ENCODE data around the gene C16orf87. TPM values are rescaled to one million over a fixed set of nuclear protein-coding genes. Genes with fewer than 3 reads are reported as not detected.

Gene C16orf87
- total RNA-seq, 1 experiment from 2014 or later, result 22.5 TPM

DNA sequence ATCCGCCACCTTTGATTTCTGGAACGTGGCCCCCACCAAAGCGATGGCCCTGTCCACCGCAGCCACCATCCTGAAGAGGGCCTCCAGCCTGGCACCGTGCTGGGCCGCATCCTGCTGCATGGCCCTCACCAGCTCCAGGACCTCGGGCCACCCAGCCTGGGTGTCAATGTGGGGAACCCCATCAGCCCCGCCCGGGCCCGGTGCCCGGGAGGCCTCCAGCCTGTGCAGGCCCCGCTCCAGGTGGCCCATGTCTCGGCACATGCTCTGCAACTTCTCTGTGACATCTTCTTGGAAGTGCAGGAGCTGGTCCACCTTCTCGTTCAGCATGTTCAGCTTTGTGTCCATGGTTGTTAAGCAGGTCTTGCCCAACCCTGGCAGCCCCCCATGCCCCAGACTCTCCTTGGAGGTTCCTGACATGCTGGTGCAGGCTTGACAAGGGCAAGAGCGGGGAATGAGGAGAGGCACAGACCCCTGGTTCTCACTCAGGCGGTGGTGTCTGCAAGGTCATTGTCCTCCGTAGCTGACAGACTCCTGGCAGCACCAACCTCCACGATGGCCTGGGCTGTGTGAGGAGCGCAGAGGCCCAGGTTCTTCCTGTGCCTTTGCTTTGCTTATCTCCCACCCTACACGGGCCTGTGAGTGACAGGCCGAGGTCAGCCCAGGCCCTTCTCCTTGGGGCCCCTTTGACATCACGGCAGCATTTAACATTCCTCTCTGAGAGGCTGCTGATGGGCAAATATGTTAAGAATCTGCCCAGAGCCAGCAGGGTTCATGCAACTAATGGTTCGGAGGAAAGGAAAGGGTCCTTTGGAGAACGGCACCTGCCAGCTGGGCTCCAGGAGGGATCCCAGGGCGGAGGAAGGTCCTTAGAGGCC lies 83.0 kb downstream of the C16orf87 start, which contains the start of gene MYLK3 (continued):
- TF ChIP-seq ERG (CRISPR knock-in tag; IDR thresholded peaks at IDR 0.05) (no peak), E2F1 (CRISPR knock-in tag; IDR thresholded peaks at IDR 0.05) (no peak), MLX (CRISPR knock-in tag; IDR thresholded peaks at IDR 0.05) (no peak)
- TF ChIP-seq, protein P1, sequence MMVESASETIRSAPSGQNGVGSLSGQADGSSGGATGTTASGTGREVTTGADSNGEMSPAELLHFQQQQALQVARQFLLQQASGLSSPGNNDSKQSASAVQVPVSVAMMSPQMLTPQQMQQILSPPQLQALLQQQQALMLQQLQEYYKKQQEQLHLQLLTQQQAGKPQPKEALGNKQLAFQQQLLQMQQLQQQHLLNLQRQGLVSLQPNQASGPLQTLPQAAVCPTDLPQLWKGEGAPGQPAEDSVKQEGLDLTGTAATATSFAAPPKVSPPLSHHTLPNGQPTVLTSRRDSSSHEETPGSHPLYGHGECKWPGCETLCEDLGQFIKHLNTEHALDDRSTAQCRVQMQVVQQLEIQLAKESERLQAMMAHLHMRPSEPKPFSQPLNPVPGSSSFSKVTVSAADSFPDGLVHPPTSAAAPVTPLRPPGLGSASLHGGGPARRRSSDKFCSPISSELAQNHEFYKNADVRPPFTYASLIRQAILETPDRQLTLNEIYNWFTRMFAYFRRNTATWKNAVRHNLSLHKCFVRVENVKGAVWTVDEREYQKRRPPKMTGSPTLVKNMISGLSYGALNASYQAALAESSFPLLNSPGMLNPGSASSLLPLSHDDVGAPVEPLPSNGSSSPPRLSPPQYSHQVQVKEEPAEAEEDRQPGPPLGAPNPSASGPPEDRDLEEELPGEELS (CRISPR knock-in tag; IDR thresholded peaks at IDR 0.05), result no peak

GRCh38 chr16:46746821-46747776 lies 83.9 kb downstream of the C16orf87 start:
- no peak; the same call in 1 of the 2 replicates for ATAC-seq
- no peaks in the 10 kb centered on the region for H3K9me3 Mint-ChIP-seq

More at GRCh38 chr16:46746821-46747776, 83.9 kb downstream of the C16orf87 start:
- H3K27me3 Mint-ChIP-seq (ENCODE audit: low read depth), result no peaks in the 10 kb centered on the region
- no peak for DNase-seq (ENCODE audit: low spot score)
- H3K36me3 Mint-ChIP-seq, result no peaks in the 10 kb centered on the region
- POLR2A ChIA-PET, result interaction anchor here (0.5 to 1.3 kb wide), 2 partner anchors 35 to 43 kb away, joined by 3 to 4 read pairs; no protein-coding TSS in a partner anchor
- H3K27ac Mint-ChIP-seq, result no peak overlapping the region
- peaks cover 32% of the 10 kb centered on the region for H3K4me1 Mint-ChIP-seq
- H3K4me3 Mint-ChIP-seq, result no peak overlapping the region
- CTCF ChIA-PET, result interaction anchor here (1.1 to 1.9 kb wide), 4 partner anchors 16 to 161 kb away, joined by 3 to 6 read pairs (median 4); no protein-coding TSS in a partner anchor
- TF ChIP-seq ERG (CRISPR knock-in tag; IDR thresholded peaks at IDR 0.05), result no peak
- TF ChIP-seq GABPB1 (CRISPR knock-in tag; IDR thresholded peaks at IDR 0.05), result 0 out of 2 replicates have a peak, but pooled peaks have one; percentile 32
- TF ChIP-seq GTF2I (CRISPR knock-in tag; conservative IDR thresholded peaks at IDR 0.05), result no peak

Other genes starting within 250 kb of the C16orf87 start
- gene SHCBP1, start 209.8 kb downstream of the C16orf87 start, total RNA-seq (2021), result 15.4 to 20.2 TPM (median 15.7 TPM) in 3 replicates
- 59.2 to 72.1 TPM (median 62.1 TPM) in 3 replicates for gene VPS35, start 142.0 kb downstream of the C16orf87 start, total RNA-seq (2021)
- gene ORC6, start 141.5 kb downstream of the C16orf87 start, total RNA-seq (2021), result 71.8 to 76.1 TPM (median 71.9 TPM) in 3 replicates
- 0.30 to 0.79 TPM (median 0.41 TPM) in 3 replicates for gene MYLK3, start 82.8 kb downstream of the C16orf87 start, total RNA-seq (2021)
- 61.0 to 81.8 TPM (median 63.1 TPM) in 3 replicates for gene GPT2, start 53.2 kb upstream of the C16orf87 start, total RNA-seq (2021)
- gene DNAJA2, start 142.5 kb upstream of the C16orf87 start, total RNA-seq (2021), result 101 to 103 TPM (median 102 TPM) in 3 replicates